IMR-90 (cell line): Measurements from ENCODE around the gene CNGB1. TPM values are rescaled to one million over a fixed set of nuclear protein-coding genes. Genes with fewer than 3 reads are reported as not detected.

Experiments used
- ATAC-seq: fragments of 200-7000 bp; cut with Tn5 transposase; 2 replicates; pipeline ENCODE4 v1.9.1; 2020; ENCODE audit warnings: low read depth, mild to moderate bottlenecking, moderate library complexity
- BruUV-seq: library from RNA; stranded (reverse); fragments of 400-500 nt; replicated peaks from 2 replicates; lab custom pipeline; 2021; lab: Mats Ljungman, UMichigan
- CTCF ChIA-PET: fragments of 300-600 bp; formaldehyde crosslinking; extraction: SDS; loops from one replicate; lab custom pipeline; 2021; ENCODE audit warnings: antibody characterized with exemption; lab: Yijun Ruan, JAX
- POLR2A ChIA-PET: fragments of 300-600 bp; sonication (Branson Sonifier 250); formaldehyde crosslinking; loops from one replicate; lab custom pipeline; 2022; ENCODE audit warnings: antibody characterized with exemption; ENCODE audit not compliant: unreplicated experiment; lab: Charles Lee
- DNase-seq: peaks from one replicate; pipeline ENCODE4 v3.0.0; 2013
- H2AFZ ChIP-seq: replicated peaks from 2 replicates; pipeline ENCODE3; 2013; ENCODE audit warnings: low read length, mild to moderate bottlenecking; ENCODE audit not compliant: poor library complexity
- H2AK5ac ChIP-seq: 2 replicates; pipeline ENCODE4 v1.6.1; 2013; ENCODE audit warnings: low read depth, low read length, inconsistent platforms
- H2AK9ac ChIP-seq: replicated peaks from 2 replicates; pipeline ENCODE3; 2013; ENCODE audit warnings: mild to moderate bottlenecking, low read depth, low read length, moderate library complexity; ENCODE audit not compliant: poor library complexity
- H2BK120ac ChIP-seq: 2 replicates; pipeline ENCODE4 v1.6.1; 2013; ENCODE audit warnings: low read depth, low read length, inconsistent platforms
- H2BK15ac ChIP-seq: 3 replicates; pipeline ENCODE4 v1.6.1; 2013; ENCODE audit warnings: low read depth, low read length, inconsistent platforms
- H2BK20ac ChIP-seq: 2 replicates; pipeline ENCODE4 v1.6.1; 2013; ENCODE audit warnings: low read depth, mild to moderate bottlenecking, inconsistent platforms, low read length, moderate library complexity
- H2BK5ac ChIP-seq: 2 replicates; pipeline ENCODE4 v1.6.1; 2013; ENCODE audit warnings: mild to moderate bottlenecking, low read depth, low read length, inconsistent platforms; ENCODE audit not compliant: poor library complexity, severe bottlenecking
- H3K14ac ChIP-seq: replicated peaks from 2 replicates; pipeline ENCODE4 v1.6.1; 2013; ENCODE audit warnings: low read depth, low read length, inconsistent platforms
- H3K18ac ChIP-seq: 2 replicates; pipeline ENCODE4 v1.6.1; 2013; ENCODE audit warnings: low read depth, low read length, control low read depth
- H3K23ac ChIP-seq: 2 replicates; pipeline ENCODE4 v1.6.1; 2013; ENCODE audit warnings: low read depth, low read length, inconsistent platforms
- H3K27ac ChIP-seq: 2 replicates; pipeline ENCODE4 v1.5.1; 2013; ENCODE audit warnings: mild to moderate bottlenecking, control low read depth, low read length; ENCODE audit not compliant: insufficient read depth
- H3K27me3 ChIP-seq: 2 replicates; pipeline ENCODE4 v1.6.1; 2013; ENCODE audit warnings: low read length; ENCODE audit not compliant: control insufficient read depth, insufficient read depth
- H3K36me3 ChIP-seq: 2 replicates; pipeline ENCODE4 v1.6.1; 2013; ENCODE audit warnings: low read length, mixed read lengths; ENCODE audit not compliant: control insufficient read depth, insufficient read depth
- H3K4ac ChIP-seq: 2 replicates; pipeline ENCODE4 v1.6.1; 2013; ENCODE audit warnings: low read depth, low read length, inconsistent platforms
- H3K4me1 ChIP-seq: 2 replicates; pipeline ENCODE4 v1.6.1; 2013; ENCODE audit warnings: low read length, mixed read lengths; ENCODE audit not compliant: control insufficient read depth, insufficient read depth
- H3K4me2 ChIP-seq: 2 replicates; pipeline ENCODE4 v1.6.1; 2013; ENCODE audit warnings: low read depth, mild to moderate bottlenecking, control low read depth, low read length, moderate library complexity
- H3K4me3 ChIP-seq: 2 replicates; pipeline ENCODE4 v1.5.1; 2013; ENCODE audit warnings: low read depth, mild to moderate bottlenecking, control low read depth, low read length, moderate library complexity; ENCODE audit not compliant: insufficient read depth
- H3K56ac ChIP-seq: 2 replicates; pipeline ENCODE4 v1.6.1; 2013; ENCODE audit warnings: low read length, inconsistent platforms; ENCODE audit not compliant: insufficient read depth; ENCODE audit errors: extremely low read depth
- H3K79me1 ChIP-seq, 2 experiments: 2 replicates each; pipeline ENCODE4 v1.6.1; 2013; ENCODE audit warnings: low read length in 2 of 2, inconsistent platforms in 1 of 2, low read depth in 1 of 2
- H3K9ac ChIP-seq: 2 replicates; pipeline ENCODE4 v1.6.1; 2013; ENCODE audit warnings: low read depth, low read length, control low read depth
- H3K9me1 ChIP-seq: 2 replicates; pipeline ENCODE4 v1.6.1; 2013; ENCODE audit warnings: low read length, inconsistent platforms; ENCODE audit not compliant: insufficient read depth
- H3K9me3 ChIP-seq: 2 replicates; pipeline ENCODE4 v1.6.1; 2013; ENCODE audit warnings: low read length; ENCODE audit not compliant: control insufficient read depth, insufficient read depth
- H4K20me1 ChIP-seq: 2 replicates; pipeline ENCODE4 v1.6.1; 2013; ENCODE audit warnings: low read length, inconsistent platforms; ENCODE audit not compliant: insufficient read depth
- H4K5ac ChIP-seq: 2 replicates; pipeline ENCODE4 v1.6.1; 2013; ENCODE audit warnings: mild to moderate bottlenecking, low read depth, low read length, control low read depth
- H4K8ac ChIP-seq, 2 experiments: 2 replicates each; pipeline ENCODE4 v1.6.1; 2013; ENCODE audit warnings: low read depth in 2 of 2, low read length in 2 of 2, control low read depth in 1 of 2, inconsistent platforms in 1 of 2
- H4K91ac ChIP-seq: 2 replicates; pipeline ENCODE4 v1.6.1; 2013; ENCODE audit warnings: low read depth, low read length, inconsistent platforms; ENCODE audit not compliant: insufficient read depth
- CHD1 ChIP-seq: IDR thresholded peaks from 2 replicates; pipeline ENCODE4 v1.6.1; 2012; ENCODE audit warnings: low read depth, low read length, improper control_type of control experiment
- ELK1 ChIP-seq: fragments of 150-350 bp; IDR thresholded peaks from 2 replicates; pipeline ENCODE4 v1.6.1; 2016; ENCODE audit warnings: low read depth, mild to moderate bottlenecking, low read length, moderate library complexity, borderline replicate concordance
- FOS ChIP-seq: fragments of 150-350 bp; IDR thresholded peaks from 2 replicates; pipeline ENCODE4 v1.6.1; 2016; ENCODE audit warnings: low read depth, low read length
- MAFK ChIP-seq: IDR thresholded peaks from 2 replicates; pipeline ENCODE4 v1.6.1; 2012; ENCODE audit warnings: low read depth, low read length, improper control_type of control experiment
- MAZ ChIP-seq: IDR thresholded peaks from 2 replicates; pipeline ENCODE4 v1.6.1; 2012; ENCODE audit warnings: low read depth, mild to moderate bottlenecking, low read length, improper control_type of control experiment, moderate library complexity, borderline replicate concordance
- NFE2L2 ChIP-seq: fragments of 150-350 bp; IDR thresholded peaks from 2 replicates; pipeline ENCODE4 v1.6.1; 2016; ENCODE audit warnings: low read depth, mild to moderate bottlenecking, low read length
- POLR2A ChIP-seq: IDR thresholded peaks from 2 replicates; pipeline ENCODE4 v1.6.1; 2012; ENCODE audit warnings: mild to moderate bottlenecking, low read depth, low read length
- RAD21 ChIP-seq: IDR thresholded peaks from 2 replicates; pipeline ENCODE4 v1.6.1; 2012; ENCODE audit warnings: low read length, improper control_type of control experiment
- RCOR1 ChIP-seq: IDR thresholded peaks from 2 replicates; pipeline ENCODE4 v1.6.1; 2012; ENCODE audit warnings: mild to moderate bottlenecking, low read length, improper control_type of control experiment; ENCODE audit not compliant: insufficient replicate concordance
- WGBS, 2 experiments: methylation state at CpG; one replicate each; pipeline versions ENCODE4 v1.1.5 to v1.1.7; 2013; ENCODE audit warnings: missing lambda C conversion rate in 2 of 2; ENCODE audit not compliant: insufficient read length in 1 of 2; ENCODE audit errors: extremely low coverage in 2 of 2; 5-methylcytosine and 5-hydroxymethylcytosine counted together
- dilution Hi-C: fragments of 300-500 bp; cut with HindIII; formaldehyde crosslinking; loops from one replicate; pipeline ENCODE4 v1.14.3; 2018; ENCODE audit warnings: low sequenced_read_pairs; ENCODE audit not compliant: unreplicated experiment
- in situ Hi-C: fragments of 300-500 bp; cut with MboI; formaldehyde crosslinking; loops from 3 replicates; pipeline ENCODE4 v1.14.3; 2019; ENCODE audit warnings: low sequenced_read_pairs, inconsistent platforms, mixed read lengths
- intact Hi-C: fragments of 100-400 bp; cut with micrococcal nuclease; formaldehyde crosslinking; loops from 2 replicates; pipeline ENCODE4 v1.10.0; 2022
- polyA plus RNA-seq, 3 experiments: library from polyadenylated mRNA; depleted of rRNA; stranded (reverse); fragments of >200 nt; gene quantifications; 2 replicates each; pipeline ENCODE4 v1.2.3, GENCODE V29; 2012; ENCODE audit warnings: low replicate concordance in 1 of 3
- total RNA-seq: library from RNA; depleted of rRNA; stranded (reverse); fragments of >200 nt; gene quantifications from 2 replicates; pipeline ENCODE4 v1.2.3, GENCODE V29; 2012

The CNGB1 gene
- total and polyA plus RNA-seq, 2 of the 4 experiments (the other 2 are of a cell fraction), result not detected

- ChIA-PET POLR2A (no interaction called here), CTCF (no interaction called here)
- 66% methylated on average over 4 of the region's 9 CpGs; no CpG with 5 or more reads in 1 of the 2 experiments for WGBS, 2 experiments
- H2AFZ ChIP-seq, result no peak overlapping the region
- dilution Hi-C loops (no loop called here), intact Hi-C loops (no loop called here), in situ Hi-C loops (no loop called here)
- H3K14ac ChIP-seq, result no peak overlapping the region
- no peak for DNase-seq
- no peak overlapping the region for H4K5ac ChIP-seq
- no peak overlapping the region for H3K4ac ChIP-seq
- no peak overlapping the region for H3K4me3 ChIP-seq
- H4K8ac ChIP-seq, result no peak overlapping the region
- no peak overlapping the region for H2BK20ac ChIP-seq
- H3K4me2 ChIP-seq, result no peak overlapping the region
- no peak overlapping the region for H3K9ac ChIP-seq
- no peaks in the 10 kb centered on the region for H3K36me3 ChIP-seq
- H2AK9ac ChIP-seq, result no peak overlapping the region
- no peak overlapping the region for H3K27ac ChIP-seq
- H3K4me1 ChIP-seq, result no peaks in the 10 kb centered on the region
- peaks cover 25% of the 10 kb centered on the region for H3K27me3 ChIP-seq
- no peak overlapping the region for H3K18ac ChIP-seq
- no peaks in the 10 kb centered on the region for H3K79me1 ChIP-seq
- no peaks in the 10 kb centered on the region for H3K9me1 ChIP-seq
- no peaks in the 10 kb centered on the region; the same call in 1 of the 2 replicates for H3K9me3 ChIP-seq
- no peak overlapping the region for H2BK5ac ChIP-seq
- no peak overlapping the region for H3K23ac ChIP-seq
- no peaks in the 10 kb centered on the region for H4K20me1 ChIP-seq
- H3K56ac ChIP-seq, result no peak overlapping the region
- no peak for TF ChIP-seq FOS
- no peak for TF ChIP-seq CHD1
- TF ChIP-seq ELK1, result no peak
- TF ChIP-seq MAFK, result no peak
- no peak for TF ChIP-seq RCOR1
- TF ChIP-seq POLR2A, result no peak
- no peak for TF ChIP-seq MAZ
- TF ChIP-seq RAD21, result no peak
- TF ChIP-seq NFE2L2, result no peak
- BruUV-seq, result no TSS peak
- H2AK5ac ChIP-seq, result no peak overlapping the region
- H2BK15ac ChIP-seq, result no peak overlapping the region
- ATAC-seq, result no peak
- H4K91ac ChIP-seq, result no peak overlapping the region
- H2BK120ac ChIP-seq, result no peak overlapping the region
Measured at GRCh38 chr16:57952909-57953308, 18.0 kb downstream of the CNGB1 start.
